T follicular helper cell (primary cell): ENCODE results near the gene CTSF.

Experiments
- DNase-seq: peaks from one replicate; pipeline ENCODE4 v3.0.0-alpha.2; 2020; ENCODE audit warnings: low read depth

Gene CTSF

GRCh38 chr11:66532784-66533183 is 35.6 kb downstream of the CTSF start:
- DNase-seq: no peak

- DNase-seq: no peak
Measured at GRCh38 chr11:66531841-66532240, 36.6 kb downstream of the CTSF start.

- no peak for DNase-seq
Measured at GRCh38 chr11:66530927-66531709, 37.3 kb downstream of the CTSF start.

GRCh38 chr11:66529655-66530054 is 38.8 kb downstream of the CTSF start:
- DNase-seq: no peak

- DNase-seq: no peak
Measured at GRCh38 chr11:66529069-66529468, 39.3 kb downstream of the CTSF start.

- DNase-seq: no peak
Measured at GRCh38 chr11:66524304-66525040, 43.9 kb downstream of the CTSF start.

GRCh38 chr11:66523611-66524010 is 44.8 kb downstream of the CTSF start:
- no peak for DNase-seq
